Measurements from ENCODE around the gene PLEKHG4B.

Gene PLEKHG4B

DNA sequence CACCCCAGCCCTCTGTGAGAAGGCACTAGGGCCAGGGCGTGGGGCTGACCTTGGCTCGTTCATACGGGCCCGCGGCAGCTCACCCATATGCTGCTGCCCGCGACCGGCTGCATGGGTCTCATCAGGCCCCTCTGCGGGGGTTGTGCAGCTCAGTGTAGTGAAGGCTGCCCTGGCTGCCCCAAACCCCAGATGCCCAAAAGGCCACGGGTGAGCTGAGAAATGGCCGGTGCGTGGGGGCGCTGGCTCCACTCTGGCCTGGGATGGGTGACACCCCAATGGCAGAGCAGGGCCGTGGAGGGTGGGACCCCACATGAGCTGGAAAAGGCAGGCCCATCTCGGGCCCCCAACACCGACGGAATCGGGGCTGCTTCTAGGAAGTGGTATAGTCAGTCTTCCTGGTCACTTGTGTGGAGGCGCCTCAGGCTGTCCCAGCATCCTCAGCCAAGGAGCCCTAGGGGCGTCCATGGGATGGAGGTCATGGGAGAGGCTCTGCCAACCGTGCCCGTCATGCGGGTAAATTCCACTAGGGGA is 79.9 kb downstream of the PLEKHG4B start:
- no peak overlapping the region for H3K4me2 ChIP-seq
- no peaks in the 10 kb centered on the region for H3K36me3 ChIP-seq (ENCODE audit: insufficient read depth)
- H3K27ac ChIP-seq = no peak overlapping the region
- TF ChIP-seq, protein P1, sequence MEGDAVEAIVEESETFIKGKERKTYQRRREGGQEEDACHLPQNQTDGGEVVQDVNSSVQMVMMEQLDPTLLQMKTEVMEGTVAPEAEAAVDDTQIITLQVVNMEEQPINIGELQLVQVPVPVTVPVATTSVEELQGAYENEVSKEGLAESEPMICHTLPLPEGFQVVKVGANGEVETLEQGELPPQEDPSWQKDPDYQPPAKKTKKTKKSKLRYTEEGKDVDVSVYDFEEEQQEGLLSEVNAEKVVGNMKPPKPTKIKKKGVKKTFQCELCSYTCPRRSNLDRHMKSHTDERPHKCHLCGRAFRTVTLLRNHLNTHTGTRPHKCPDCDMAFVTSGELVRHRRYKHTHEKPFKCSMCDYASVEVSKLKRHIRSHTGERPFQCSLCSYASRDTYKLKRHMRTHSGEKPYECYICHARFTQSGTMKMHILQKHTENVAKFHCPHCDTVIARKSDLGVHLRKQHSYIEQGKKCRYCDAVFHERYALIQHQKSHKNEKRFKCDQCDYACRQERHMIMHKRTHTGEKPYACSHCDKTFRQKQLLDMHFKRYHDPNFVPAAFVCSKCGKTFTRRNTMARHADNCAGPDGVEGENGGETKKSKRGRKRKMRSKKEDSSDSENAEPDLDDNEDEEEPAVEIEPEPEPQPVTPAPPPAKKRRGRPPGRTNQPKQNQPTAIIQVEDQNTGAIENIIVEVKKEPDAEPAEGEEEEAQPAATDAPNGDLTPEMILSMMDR (conservative IDR thresholded peaks at IDR 0.05; ENCODE audit: low read depth, low read length) = no peak
- no peaks in the 10 kb centered on the region for H3K27me3 ChIP-seq (ENCODE audit: insufficient read depth, low read depth)
- H4K20me1 ChIP-seq (ENCODE audit: insufficient read depth) = no peaks in the 10 kb centered on the region
- no peak overlapping the region for H3K9ac ChIP-seq
- H3K4me1 ChIP-seq (ENCODE audit: low read depth, poor library complexity, severe bottlenecking) = no peaks in the 10 kb centered on the region
- no peaks in the 10 kb centered on the region for H3K79me2 ChIP-seq (ENCODE audit: insufficient read depth, low read depth)
- no peak overlapping the region for H3K4me3 ChIP-seq (IDR thresholded peaks at IDR 0.05; ENCODE audit: insufficient read depth, low read depth, low read length)
- H2AFZ ChIP-seq (ENCODE audit: low read depth) = no peak overlapping the region

- no peak overlapping the region for H3K9ac ChIP-seq
Measured at GRCh38 chr5:172421-172820, 80.5 kb downstream of the PLEKHG4B start.

DNA sequence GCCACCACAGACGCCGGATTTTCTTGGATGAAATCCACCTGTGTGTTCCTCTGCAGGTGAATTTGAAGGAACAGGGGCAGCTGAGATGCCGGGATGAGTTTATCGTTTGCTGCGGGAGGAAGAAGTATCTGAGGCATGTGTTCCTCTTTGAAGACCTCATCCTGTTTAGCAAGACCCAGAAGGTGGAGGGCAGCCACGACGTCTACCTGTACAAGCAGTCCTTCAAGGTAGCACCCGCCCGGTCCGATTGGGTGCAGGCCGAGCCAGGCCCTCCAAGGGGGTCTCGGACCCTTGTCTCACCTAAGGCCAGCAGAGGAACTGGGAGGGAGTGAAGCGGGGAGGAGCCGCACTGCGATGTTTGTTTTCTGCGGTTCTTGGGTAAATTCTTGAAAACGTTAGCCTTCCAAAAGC is 80.9 kb downstream of the PLEKHG4B start:
- H2AFZ ChIP-seq (ENCODE audit: low read depth) = no peak overlapping the region
- no peak overlapping the region for H3K9ac ChIP-seq
- TF ChIP-seq, protein P1 (conservative IDR thresholded peaks at IDR 0.05; ENCODE audit: low read depth, low read length) = no peak
- no peaks in the 10 kb centered on the region for H3K27me3 ChIP-seq (ENCODE audit: insufficient read depth, low read depth)
- no peak overlapping the region for H3K4me2 ChIP-seq
- no peaks in the 10 kb centered on the region for H3K79me2 ChIP-seq (ENCODE audit: insufficient read depth, low read depth)
- H3K4me3 ChIP-seq (IDR thresholded peaks at IDR 0.05; ENCODE audit: insufficient read depth, low read depth, low read length) = no peak overlapping the region
- no peaks in the 10 kb centered on the region for H4K20me1 ChIP-seq (ENCODE audit: insufficient read depth)
- no peaks in the 10 kb centered on the region for H3K4me1 ChIP-seq (ENCODE audit: low read depth, poor library complexity, severe bottlenecking)
- no peaks in the 10 kb centered on the region for H3K36me3 ChIP-seq (ENCODE audit: insufficient read depth)
- no peak overlapping the region for H3K27ac ChIP-seq

More at GRCh38 chr5:172421-172820, 80.5 kb downstream of the PLEKHG4B start:
- TF ChIP-seq, protein P1 (conservative IDR thresholded peaks at IDR 0.05; ENCODE audit: low read depth, low read length) = no peak
- Histone ChIP-seq H4K20me1 (ENCODE audit: insufficient read depth) (no peaks in the 10 kb centered on the region), H3K4me2 (no peak overlapping the region), H2AFZ (ENCODE audit: low read depth) (no peak overlapping the region), H3K4me1 (ENCODE audit: low read depth, poor library complexity, severe bottlenecking) (no peaks in the 10 kb centered on the region), H3K79me2 (ENCODE audit: insufficient read depth, low read depth) (no peaks in the 10 kb centered on the region), H3K4me3 (IDR thresholded peaks at IDR 0.05; ENCODE audit: insufficient read depth, low read depth, low read length) (no peak overlapping the region), H3K36me3 (ENCODE audit: insufficient read depth) (no peaks in the 10 kb centered on the region), H3K27me3 (ENCODE audit: insufficient read depth, low read depth) (no peaks in the 10 kb centered on the region), H3K27ac (no peak overlapping the region)

GRCh38 chr5:173392-174290 is 81.7 kb downstream of the PLEKHG4B start:
- TF ChIP-seq, protein P1 (conservative IDR thresholded peaks at IDR 0.05; ENCODE audit: low read depth, low read length) = no peak
- Histone ChIP-seq H2AFZ (ENCODE audit: low read depth) (no peak overlapping the region), H3K79me2 (ENCODE audit: insufficient read depth, low read depth) (no peaks in the 10 kb centered on the region), H3K27me3 (ENCODE audit: insufficient read depth, low read depth) (no peaks in the 10 kb centered on the region), H3K9ac (no peak overlapping the region), H3K4me2 (no peak overlapping the region), H4K20me1 (ENCODE audit: insufficient read depth) (no peaks in the 10 kb centered on the region), H3K4me1 (ENCODE audit: low read depth, poor library complexity, severe bottlenecking) (no peaks in the 10 kb centered on the region), H3K36me3 (ENCODE audit: insufficient read depth) (no peaks in the 10 kb centered on the region), H3K4me3 (IDR thresholded peaks at IDR 0.05; ENCODE audit: insufficient read depth, low read depth, low read length) (no peak overlapping the region), H3K27ac (no peak overlapping the region)

Data from KMS-11 (cell line).